NT2/D1 (cell line): ENCODE results near the gene M1AP.

Source experiments
- YY1 ChIP-seq: IDR thresholded peaks from 2 replicates; pipeline ENCODE4 v1.6.1; 2011; ENCODE audit not compliant: insufficient read length, insufficient read depth
- ZNF274 ChIP-seq: IDR thresholded peaks from 2 replicates; pipeline ENCODE4 v1.6.1; 2011; ENCODE audit warnings: mild to moderate bottlenecking, low read depth, low read length

DNA sequence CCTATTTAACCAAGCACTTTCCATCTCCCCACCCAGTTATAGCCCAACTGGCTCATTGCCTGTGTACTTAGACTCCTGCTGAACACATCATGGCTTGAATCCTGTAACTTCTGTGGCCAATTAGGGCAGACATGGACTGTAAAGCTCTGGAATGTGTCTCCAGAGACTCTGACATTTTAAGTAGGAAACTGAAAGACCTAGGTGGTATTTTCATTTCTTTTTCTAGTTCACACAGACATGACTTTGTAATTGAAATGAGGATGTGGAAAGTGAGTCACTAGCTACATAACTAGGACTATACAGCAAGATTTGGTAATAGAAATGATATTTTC, 81.4 kb downstream of the M1AP start:
- TF ChIP-seq YY1, result no peak
- no peak for TF ChIP-seq ZNF274
